ENCODE data around the gene CBFA2T2. TPM values are rescaled to one million over a fixed set of nuclear protein-coding genes. Genes with fewer than 3 reads are reported as not detected.
A peak's percentile ranks its signal among the peaks of the same experiment; 100 is the strongest.

CBFA2T2 gene
- total RNA-seq, 1 donor from 2014 or later: 9.1 TPM

- DNase-seq (no peak), ATAC-seq (ENCODE audit: poor library complexity) (no peak)
- intact Hi-C loops (cut with DNase I): no loop called here
Observed at GRCh38 chr20:33676652-33677645, 187.1 kb downstream of the CBFA2T2 start.

GRCh38 chr20:33677991-33678702, 188.3 kb downstream of the CBFA2T2 start:
- DNase-seq (peak; percentile 87), ATAC-seq (ENCODE audit: poor library complexity) (peak; percentile 44)
- intact Hi-C loops (cut with DNase I): no loop called here

GRCh38 chr20:33679758-33680485, 190.0 kb downstream of the CBFA2T2 start:
- intact Hi-C loops (cut with DNase I): no loop called here
- ATAC-seq (ENCODE audit: poor library complexity) (no peak), DNase-seq (no peak)

DNA sequence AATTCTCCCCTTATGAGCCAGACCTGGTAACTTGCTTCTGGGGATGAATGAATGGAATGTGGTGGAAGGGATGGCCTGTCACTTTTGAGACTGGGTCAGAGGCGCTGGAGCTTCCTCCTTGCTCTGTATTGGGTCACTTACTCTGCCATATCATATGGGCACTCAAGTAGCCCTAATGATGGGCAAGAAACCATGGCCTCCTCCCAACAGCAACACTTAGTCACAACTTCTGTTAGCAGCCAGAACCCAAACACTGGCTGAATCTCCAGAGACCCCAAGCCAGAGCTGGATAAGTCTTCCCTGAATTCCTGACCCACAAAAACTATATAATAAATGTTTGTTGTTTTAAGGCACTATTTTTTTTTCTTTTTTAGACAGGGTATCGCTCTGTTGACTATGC, 190.8 kb downstream of the CBFA2T2 start:
- intact Hi-C loops (cut with DNase I): no loop called here
- ATAC-seq (ENCODE audit: poor library complexity) (no peak), DNase-seq (no peak)

- ATAC-seq (ENCODE audit: poor library complexity) (no peak), DNase-seq (no peak)
- intact Hi-C loops (cut with DNase I): no loop called here
Observed at GRCh38 chr20:33681288-33681687, 191.4 kb downstream of the CBFA2T2 start.

DNA sequence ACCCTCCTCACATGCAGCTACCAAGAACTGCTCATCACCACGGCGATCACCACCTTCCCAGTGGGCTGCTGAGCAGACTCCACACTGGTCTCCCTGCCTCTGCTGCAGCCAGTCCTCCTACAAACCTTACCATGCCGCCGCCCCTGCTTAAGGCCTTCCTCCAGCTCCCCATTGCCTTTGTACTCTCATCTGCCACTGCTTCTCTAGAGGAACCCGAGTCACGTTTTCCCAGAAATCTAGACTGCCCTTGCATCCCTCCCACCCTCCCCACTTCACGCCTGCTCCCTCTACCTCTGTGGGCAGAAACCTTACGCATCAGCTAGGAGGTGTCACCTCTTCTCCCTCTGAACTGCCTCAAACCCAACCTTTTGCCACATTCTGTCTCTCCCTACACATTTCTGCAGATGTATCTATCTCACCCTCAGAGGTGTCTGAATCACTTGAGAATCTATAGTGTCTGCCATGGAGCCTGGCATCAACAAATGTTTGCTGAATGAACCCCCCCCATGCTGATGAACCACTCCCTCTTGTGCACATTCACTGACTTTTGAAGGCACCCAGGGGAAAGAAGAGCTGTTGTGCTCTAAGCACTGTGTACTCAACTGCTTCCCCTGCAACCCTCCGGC, 191.9 kb downstream of the CBFA2T2 start:
- DNase-seq (no peak), ATAC-seq (ENCODE audit: poor library complexity) (no peak)
- intact Hi-C loops (cut with DNase I): no loop called here

DNA sequence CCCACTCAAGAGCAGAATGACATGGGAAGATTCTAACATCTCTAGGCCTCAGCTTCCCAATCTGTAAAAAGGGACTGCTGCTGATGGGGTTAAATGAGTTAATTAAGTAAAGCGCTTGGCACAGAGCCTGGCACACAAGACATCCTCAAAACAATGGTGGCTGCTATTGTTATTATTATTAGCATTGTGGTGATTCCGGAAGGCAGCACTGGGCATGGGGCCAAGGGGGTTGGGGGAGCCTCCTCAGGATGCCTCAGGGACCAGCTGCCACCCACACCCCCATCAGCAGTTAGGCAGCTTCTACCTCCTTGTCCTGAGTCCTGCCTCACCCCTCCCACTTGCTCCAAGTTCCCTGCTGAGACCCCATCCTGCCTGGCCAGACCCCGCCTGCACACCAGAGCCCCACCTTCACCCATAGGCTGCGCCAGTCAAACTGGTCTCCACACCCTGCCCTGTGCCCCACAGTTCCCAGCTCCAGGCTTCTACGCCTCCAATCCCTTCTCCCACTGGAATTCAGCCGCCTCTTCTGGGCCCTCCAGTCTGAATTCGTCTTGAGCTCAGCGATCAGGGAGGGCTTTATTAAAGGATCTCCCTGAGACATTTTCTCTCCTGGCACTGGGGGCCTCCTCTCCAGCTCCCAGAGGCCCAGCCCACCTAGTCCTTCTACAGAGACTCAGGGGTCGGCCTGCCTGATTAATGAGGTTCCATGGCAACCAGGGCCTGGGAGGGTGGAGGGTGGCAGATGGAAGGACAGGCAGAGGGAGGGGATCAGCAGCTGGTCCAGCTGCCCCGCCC, 194.8 kb downstream of the CBFA2T2 start:
- intact Hi-C loops (cut with DNase I): no loop called here
- no peak for DNase-seq
- ATAC-seq (ENCODE audit: poor library complexity): no peak

DNA sequence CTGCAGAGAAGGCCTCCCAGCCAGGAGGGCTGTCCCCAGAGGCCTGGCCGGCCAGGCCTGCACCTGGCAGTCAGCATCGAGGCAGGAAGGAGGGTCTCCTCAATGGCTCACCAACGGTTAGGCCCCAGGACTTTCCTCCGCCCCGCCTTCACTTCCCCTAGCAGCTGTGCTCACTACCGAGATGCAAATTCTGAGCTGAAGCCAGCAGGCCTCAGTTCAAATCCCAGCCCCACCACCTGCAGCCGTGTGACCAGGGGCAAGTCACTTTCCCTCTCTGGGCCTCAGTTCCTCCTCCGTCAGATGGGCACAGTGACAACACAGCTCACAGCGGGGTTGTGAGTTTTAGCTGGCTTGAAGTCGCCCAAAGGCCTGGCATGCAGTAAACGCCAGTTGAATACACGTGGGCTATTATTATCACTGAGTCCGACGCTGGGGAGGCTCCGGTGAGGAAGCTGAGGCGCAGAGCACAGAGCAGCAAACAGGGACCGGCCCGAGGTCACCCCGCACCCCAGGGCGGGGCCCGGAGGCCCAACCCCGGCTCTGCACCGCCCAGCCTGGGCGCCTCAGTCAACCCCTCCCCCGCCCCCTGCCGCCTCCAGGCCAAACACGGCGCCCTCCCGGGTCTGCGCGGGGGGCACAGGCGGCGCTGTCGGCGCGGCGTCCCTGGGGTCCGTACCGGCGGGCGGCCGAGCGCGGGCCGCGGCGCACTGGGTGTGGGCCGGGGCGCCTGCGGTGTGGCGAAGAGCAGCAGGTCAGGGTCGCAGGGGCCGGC, 195.6 kb downstream of the CBFA2T2 start:
- DNase-seq (no peak), ATAC-seq (ENCODE audit: poor library complexity) (no peak)
- intact Hi-C loops (cut with DNase I): no loop called here

GRCh38 chr20:33686100-33686983, 196.4 kb downstream of the CBFA2T2 start, which contains the start of gene E2F1:
TSS of gene E2F1 (minus strand) at chr20:33686385. CDS start at chr20:33686264, 121 bp downstream.
- ATAC-seq (ENCODE audit: poor library complexity) (peak; percentile 99), DNase-seq (peak; percentile 98)
- intact Hi-C loops (cut with DNase I): no loop called here

DNA sequence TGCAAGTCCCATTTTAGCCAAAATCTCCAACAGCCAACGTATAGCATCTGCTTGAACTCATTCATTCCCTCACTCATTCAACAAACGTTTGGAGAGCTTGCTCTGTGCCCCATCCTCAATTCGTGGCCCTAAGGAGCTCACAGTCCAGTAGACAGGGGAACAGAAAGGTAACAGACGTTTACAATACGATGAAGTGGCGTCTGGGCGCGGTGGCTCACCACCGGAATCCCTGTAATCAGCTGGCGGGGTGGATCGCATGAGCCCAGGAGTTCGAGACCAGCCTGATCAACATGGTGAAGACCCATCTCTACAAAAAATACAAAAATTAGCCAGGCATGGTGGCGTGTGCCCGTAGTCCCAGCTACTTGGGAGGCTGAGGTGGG, 197.1 kb downstream of the CBFA2T2 start:
- no peak for ATAC-seq (ENCODE audit: poor library complexity)
- DNase-seq: no peak
- intact Hi-C loops (cut with DNase I): no loop called here

- no peak for DNase-seq
- ATAC-seq (ENCODE audit: poor library complexity): no peak
- intact Hi-C loops (cut with DNase I): no loop called here
Observed at GRCh38 chr20:33687370-33687915, 197.5 kb downstream of the CBFA2T2 start.

DNA sequence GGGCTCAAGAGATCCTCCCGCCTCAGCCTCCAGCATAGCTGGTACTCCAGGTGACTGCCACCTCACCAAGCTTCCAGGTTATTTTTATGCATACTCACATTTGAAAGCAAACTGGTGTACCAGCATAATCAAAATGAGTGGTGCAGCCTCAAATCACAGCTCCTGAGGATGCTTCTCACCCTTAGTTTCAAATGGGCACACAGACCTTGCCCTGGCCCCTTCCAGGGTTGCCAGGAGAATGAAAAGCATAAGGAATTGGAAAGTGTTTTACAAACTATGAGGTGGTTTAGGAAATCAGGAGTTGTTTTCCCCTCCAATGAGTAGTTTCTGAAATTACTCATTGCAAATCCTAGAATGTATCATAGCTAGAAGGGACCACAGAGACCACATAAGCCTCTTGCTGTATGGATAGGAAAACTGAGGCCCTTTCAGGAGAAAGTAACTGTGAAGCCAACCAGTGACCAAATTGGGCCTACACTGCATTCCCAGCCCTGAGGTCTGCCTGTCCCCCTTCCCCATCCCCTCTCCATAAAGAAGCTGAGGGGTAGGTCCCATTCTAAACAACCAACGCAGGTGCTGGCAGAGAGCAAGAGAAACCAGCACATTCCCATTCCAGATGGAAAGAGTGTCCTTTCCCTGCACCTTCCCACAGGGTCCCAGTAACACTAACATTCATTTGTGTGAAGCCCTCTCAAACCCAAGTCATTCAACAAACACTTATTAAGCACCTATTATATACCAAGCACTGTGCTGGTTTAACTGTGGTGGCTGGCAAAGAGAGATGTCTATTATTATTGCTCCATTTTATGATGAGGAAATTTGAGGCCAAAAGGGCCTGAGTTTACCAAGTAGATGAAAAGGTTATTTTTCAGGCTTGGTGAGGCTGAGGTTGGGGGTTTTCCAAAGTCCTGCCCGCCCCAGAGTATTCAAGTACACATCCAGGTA, 198.4 kb downstream of the CBFA2T2 start:
- intact Hi-C loops (cut with DNase I): no loop called here
- DNase-seq: no peak
- no peak for ATAC-seq (ENCODE audit: poor library complexity)

DNA sequence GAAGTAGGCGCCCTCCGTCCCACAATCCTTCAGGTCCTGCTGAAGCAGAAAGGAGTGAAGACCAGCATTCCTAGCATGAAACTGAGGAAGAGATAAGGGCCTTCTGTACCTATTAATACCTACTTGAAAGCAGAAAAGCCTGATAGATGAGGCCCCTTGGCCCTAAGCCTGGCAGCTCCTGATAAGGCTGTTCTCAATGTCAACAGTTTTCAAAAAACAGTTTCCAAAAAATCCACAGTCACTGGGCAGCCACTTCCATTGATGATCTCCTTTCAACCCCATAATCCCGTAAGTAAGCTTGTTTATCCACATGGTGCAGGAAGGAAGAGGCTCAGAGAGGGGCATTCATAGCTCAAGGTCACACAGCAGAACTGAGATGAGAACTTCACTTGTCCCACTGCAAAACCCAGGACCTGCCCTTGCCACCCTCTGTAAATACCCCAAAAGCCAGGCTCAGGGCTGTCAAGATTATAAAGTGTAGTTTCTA, 199.1 kb downstream of the CBFA2T2 start:
- intact Hi-C loops (cut with DNase I): no loop called here
- DNase-seq: no peak
- ATAC-seq (ENCODE audit: poor library complexity): peak; percentile 7

GRCh38 chr20:33689493-33689892, 199.6 kb downstream of the CBFA2T2 start:
- no peak for DNase-seq
- no peak for ATAC-seq (ENCODE audit: poor library complexity)
- intact Hi-C loops (cut with DNase I): no loop called here

GRCh38 chr20:33689973-33690372, 200.1 kb downstream of the CBFA2T2 start:
- no peak for DNase-seq
- intact Hi-C loops (cut with DNase I): no loop called here

More at GRCh38 chr20:33689973-33690372, 200.1 kb downstream of the CBFA2T2 start:
- no peak for ATAC-seq (ENCODE audit: poor library complexity)

Data from Right ventricle myocardium superior (tissue), 1 donor.